HG02571 (cell line): ENCODE results near the gene UCP3.

Source experiments
- ATAC-seq: cut with Tn5 transposase; IDR thresholded peaks from one replicate; pipeline ENCODE4 v1.9.1; 2021; ENCODE audit warnings: mild to moderate bottlenecking, moderate library complexity; ENCODE audit not compliant: unreplicated experiment

Gene UCP3

GRCh38 chr11:73980001-73980961 is 28.6 kb downstream of the UCP3 start:
- peak; percentile 41 for ATAC-seq

GRCh38 chr11:73978576-73979086 is 30.3 kb downstream of the UCP3 start:
- ATAC-seq: no peak

DNA sequence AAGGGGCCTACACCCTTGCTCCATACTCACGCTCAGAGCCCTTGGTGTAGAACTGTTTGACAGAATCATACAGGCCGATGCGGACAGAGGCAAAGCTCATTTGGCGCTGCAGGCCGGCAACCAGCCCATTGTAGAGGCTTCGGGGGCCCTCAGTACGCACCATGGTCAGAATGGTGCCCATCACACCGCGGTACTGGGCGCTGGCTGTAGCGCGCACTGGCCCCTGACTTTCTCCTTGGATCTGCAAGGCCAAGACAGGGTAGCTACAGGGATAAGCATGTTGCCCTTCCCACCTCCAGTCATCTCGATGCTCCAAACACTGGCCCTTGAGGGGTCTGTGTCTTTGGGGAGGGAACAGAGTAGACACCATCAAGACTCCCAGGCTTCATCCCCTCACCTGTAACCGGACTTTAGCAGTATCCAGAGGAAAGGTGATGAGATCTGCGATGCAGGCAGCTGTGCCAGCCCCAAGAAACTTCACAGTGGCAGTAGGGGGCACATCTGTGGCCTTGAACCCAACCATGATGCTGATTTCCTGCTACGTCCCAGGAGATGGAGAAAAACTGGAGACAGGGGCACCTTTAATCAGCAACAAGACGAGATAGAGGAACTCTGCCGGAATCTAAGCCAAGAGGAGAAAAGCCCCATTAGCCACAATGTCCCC is 30.9 kb downstream of the UCP3 start:
- ATAC-seq: no peak

GRCh38 chr11:73976451-73977151 is 32.3 kb downstream of the UCP3 start:
- ATAC-seq: no peak

GRCh38 chr11:73975479-73975757 is 33.5 kb downstream of the UCP3 start:
- ATAC-seq: no peak

DNA sequence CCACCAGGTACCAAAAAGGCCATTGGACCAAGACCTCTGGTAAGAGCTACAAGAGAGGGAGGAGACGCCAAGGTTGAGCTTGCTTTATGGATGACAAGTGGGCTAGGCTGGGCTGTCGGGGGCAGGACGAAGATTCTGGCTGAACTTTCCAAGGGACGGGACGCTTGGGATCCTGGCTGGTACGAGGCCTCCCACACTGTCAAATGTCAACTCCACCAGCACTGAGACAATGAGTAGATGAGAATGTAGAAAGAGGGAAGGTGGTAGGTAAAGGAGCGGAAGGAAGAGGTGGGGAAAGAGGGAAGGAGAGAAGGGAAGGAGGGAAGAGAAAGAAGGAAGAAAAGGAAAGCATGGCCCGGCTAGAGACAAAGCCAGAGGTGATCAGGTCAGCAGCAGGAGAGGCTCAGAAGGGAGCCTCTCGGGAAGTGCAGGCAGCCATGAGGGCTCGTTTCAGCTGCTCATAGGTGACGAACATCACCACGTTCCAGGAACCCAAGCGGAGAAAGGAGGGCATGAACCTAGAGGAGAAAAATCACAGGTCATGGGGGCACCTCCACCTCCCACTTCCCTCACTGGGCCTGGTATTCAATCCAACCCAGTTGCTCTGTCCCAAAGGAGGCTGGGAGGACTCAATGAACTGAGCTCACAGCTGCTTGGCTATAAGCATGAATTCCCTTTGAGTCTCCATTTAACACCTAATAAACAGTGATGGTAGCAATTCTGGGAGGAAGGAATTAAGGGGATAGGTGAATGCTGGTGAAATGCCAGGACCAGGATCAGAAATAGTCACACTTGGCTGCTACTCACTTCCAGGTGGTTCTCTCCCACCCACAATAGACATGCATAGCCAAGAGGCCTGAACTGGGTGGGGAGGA is 34.0 kb downstream of the UCP3 start:
- ATAC-seq: no peak

DNA sequence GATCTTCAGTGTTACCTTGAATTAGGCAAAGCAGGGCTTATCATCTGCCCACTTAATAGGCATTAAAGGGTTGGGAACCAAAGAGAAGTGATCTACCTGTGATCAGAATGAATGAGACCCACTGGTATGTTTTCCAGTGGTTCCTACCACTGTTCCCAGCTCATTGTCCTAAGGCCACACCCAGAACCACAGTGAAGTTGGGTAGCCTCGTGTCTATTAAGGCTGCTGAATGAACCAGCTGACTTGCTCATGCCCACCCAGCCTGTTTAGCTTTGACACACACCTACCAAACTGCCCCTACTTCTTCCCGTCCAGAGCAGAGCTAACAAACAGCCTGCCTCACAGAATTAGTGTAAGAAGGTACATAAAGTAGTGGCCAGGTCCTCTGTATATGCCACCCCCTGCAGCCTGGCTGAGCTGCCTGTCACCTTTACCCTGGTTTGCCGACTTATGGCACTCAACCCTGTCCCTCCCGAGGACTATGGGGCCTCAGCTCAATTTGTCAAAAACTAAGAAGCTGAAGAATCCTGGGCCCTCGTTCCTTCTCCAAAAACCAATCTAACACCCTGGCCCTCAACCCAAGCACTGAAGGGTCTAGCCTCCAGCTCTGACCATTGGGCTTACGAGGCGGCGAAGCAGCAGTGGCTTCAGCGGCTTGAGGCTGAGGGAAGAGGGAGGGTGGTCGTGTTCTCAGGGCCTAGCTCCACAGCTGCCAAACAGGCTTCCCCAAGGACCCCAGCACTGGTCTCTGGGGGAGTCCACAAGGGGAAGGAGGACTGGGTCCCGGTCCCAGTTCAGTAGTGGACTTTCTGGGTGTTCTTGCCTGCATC is 36.0 kb downstream of the UCP3 start:
- ATAC-seq: no peak

GRCh38 chr11:73972187-73972586 is 36.7 kb downstream of the UCP3 start:
- no peak for ATAC-seq

DNA sequence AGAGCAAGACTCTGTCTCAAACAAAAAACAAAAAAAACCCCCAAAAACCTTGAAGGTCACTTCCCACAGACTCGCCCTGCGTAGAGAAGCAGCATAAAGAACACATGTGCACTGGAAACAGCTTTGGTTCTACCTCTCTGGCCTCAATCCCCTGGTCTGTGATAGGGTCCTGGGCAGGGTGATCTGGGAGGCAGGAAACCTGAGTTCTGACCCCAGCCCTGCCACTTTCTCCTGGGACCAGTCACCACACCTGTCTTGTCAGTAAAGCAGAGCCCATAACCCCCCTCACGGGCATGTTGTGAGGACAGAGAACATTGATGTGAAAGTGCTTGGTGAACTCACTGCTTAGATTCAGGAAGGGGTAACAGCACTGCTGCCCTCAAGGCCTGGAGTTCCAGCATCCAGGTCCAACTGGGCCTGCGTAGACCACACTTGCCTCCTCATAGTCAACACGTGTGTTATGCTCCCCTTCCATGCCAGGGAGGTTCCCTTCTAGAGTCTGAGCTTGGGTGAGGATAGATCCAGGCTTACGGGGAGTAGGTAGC is 37.6 kb downstream of the UCP3 start:
- ATAC-seq: no peak

DNA sequence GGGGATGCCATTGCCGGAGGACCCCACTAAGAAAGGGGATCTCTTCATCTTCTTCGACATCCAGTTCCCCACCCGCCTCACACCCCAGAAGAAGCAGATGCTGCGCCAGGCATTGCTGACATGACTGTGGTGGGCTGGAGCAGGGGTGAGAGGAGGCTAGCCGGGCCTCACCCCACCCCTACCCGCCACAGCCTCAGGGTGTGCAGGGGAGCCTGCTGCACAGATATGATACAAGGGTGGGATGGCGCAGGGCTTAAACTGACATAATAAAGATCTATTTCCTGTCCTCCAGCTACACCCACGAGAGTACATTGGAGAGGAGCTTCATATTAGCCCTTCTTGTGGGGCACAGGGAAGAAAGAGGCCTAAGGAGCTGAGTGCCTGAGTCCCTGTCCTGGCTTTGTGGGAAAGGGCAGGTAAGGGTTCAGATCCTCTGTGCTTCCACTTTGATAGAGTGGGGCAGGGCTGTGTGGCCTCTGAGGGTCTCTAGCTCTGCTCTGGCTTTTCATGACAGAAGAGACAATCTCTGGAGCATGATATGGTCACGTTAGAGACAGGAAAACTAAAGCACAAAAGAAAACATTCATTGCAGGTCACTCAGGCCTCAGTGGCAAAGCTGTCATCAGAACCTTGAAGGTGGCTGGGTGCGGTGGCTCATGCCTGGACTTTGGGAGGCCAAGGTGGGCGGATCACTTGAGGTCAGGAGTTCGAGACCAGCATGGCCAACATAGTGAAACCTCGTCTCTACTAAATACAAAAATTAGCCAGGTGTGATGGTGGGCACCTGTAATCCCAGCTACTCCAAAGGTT is 38.7 kb downstream of the UCP3 start:
- ATAC-seq: no peak

- no peak for ATAC-seq
Observed at GRCh38 chr11:73969091-73969490, 39.8 kb downstream of the UCP3 start.

DNA sequence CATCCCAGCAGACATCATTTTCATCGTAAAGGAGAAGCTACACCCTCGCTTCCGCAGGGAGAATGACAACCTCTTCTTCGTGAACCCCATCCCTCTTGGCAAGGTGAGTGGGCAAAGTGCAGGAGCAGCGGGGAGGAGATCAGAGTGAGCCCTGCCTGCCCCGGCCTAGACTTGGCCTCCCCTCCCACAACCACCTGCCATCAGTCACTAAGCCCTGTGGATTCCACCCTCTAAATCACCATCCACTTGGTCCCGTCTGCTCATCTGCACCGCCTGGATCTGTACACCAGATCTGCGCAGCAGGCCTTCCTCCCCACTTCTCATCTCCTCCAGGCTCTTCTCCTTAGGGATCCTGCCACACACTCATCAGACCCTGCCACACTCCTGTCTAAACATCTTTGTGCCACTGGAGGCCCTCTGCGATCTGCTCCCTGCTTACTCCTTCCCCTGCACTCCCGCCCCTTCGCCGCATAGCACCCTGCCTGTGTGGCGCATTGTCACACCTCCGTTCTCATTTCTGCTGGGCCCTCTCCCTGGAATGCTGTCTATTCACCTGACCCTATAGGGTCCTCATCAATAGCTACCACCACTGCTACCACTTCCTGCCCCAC is 40.4 kb downstream of the UCP3 start:
- ATAC-seq: no peak

DNA sequence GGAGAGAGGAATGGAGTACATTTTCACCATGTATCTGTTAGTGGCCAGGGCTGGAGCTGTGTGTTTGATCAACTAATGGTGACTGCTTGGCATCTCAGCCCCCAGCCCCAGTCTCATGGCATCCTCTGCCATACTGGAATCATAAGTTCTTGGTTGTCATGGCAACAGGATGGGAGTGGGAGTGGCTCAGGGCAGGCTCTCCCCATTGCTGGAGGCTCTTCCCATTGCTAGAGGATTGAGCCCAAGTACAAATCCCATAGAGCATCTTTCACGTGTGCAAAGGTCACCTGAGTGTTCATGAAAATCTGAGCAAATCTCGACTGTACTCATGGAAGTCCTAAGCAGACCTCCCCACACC is 43.1 kb downstream of the UCP3 start:
- no peak for ATAC-seq

- no peak for ATAC-seq
Observed at GRCh38 chr11:73965076-73965763, 43.7 kb downstream of the UCP3 start.

DNA sequence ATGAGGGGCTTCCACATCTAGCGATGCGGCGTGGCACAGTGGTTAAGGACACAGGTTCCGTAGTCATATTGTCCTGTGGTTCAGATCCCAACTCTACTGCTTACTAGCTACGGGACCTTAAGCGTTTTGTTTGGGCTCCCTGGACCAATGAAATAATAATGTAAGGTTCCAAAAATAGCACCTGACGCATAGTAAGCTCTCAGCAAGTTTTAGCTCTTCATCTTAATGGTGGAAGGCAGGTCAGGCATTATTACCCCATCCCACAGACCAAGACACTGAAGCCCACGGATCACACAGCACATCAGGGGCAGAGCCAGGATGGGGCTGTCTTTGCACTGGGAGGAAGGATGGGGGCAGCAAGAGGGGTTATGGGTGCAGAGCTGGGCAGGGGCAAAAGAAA is 45.0 kb downstream of the UCP3 start:
- ATAC-seq: no peak

DNA sequence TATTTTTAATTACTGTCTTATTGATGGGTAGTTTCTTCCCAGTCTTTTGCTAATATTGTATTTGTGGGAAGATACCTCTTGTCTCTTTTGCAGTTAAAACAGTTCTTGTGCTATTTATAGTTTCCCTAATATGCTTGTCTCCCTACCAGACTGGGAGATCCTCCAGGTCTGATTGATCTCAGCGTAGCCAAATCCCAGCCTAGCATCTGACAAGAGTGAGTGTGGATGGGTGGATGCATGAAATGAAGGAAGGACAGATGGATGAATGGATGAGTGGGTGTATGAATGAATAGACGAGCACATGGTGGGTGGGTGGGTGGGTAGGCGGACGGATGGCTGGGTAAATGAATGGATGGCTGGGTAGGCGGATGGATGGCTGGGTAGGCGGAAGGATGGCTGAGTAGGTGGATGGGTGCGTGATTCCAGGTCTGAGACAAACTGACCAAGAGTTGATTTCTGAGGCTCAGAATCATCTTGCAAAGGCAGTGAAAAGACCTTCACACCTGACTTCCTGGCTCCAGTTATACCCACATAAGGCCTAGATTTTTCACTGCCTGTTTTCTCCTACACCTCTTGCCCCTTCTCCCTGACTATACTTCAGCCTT is 46.7 kb downstream of the UCP3 start:
- ATAC-seq: no peak

GRCh38 chr11:73961321-73961720 is 47.6 kb downstream of the UCP3 start:
- no peak for ATAC-seq
